Stimulated activated naive CD4-positive, alpha-beta T cell (primary cell): ENCODE data around the gene TENT5C.

Experiments used
- DNase-seq, 6 experiments: peaks; one replicate each; lab custom pipeline; 2025; lab: John Stamatoyannopoulos, UW

TENT5C gene

DNA sequence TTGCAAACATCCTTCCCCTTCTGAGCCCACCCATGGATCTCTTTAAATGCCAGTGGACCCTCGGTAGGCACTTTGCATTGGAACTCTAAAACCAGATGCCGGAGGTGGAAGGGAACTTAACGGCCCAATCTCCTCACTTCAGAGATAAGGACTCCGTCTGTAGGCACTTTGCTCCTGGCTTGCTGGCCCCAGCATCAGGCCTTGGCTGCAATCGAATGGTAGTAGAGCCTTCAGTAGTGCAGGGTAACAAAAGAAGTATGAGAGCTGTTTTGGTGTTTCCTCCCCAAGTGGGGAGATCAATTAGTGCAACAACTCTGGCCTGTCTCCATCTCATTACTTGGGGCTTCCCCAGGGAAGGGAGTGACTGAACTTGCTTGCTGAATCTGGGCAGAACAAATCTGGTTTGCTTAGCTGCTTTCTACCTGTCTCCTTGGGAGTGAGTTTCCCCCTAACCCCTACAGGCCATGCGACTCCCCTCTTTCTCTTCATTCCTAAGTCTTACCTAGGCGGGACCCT lies 70.8 kb downstream of the TENT5C start:
- DNase-seq, result no peak
